ENCODE results near the gene MGARP.
"Not testable (repeated sequence)": the region's sequence is repeated elsewhere in the genome, so short reads cannot be mapped to it uniquely, and the experiment has no call there.

MGARP gene

DNA sequence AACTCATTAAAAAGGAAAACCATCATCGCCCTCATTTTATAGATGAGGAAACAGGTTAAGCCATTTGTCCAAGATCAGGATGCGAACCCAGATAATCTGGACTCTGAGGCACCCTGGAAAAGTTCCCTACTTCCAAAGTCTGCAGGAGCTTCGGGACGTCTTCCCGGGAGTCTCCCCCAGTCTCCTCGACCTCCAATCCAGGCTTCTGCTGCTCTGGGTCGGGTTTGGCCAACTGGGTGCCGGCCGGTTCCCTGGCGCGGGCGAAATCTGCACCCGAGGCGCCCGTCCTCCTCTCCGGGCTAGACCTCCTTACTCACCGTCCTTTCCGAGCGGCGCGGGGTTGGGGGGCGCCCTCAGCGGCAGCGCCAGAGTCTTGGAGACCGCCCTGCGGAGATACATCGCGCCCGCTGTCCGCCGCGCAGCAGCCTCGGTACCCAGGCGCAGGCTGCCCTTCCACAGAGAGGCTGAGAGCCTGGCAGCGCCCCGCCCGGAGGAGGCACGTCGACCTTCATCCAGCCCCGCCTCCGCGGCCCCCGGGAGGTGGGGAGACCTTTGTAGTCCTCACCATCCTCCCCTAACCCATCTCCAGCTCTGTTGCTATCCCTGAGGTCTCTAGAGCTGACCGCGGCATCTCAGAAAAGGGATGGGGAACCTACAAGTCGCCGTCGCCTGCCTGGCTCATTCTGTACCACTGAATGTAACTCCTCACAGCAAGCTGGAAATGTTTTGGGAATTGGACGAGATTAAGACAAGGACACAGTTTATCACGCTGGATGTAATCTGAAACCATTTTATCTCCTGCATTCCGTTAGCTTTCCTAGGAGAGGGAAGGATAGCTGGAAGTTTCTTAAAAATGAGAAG is at the start of gene MGARP:
MGARP (minus strand) TSS at position 466 of the 861 bp plus-strand sequence; CDS start at position 399, 67 bp downstream.
- no peak for DNase-seq

DNA sequence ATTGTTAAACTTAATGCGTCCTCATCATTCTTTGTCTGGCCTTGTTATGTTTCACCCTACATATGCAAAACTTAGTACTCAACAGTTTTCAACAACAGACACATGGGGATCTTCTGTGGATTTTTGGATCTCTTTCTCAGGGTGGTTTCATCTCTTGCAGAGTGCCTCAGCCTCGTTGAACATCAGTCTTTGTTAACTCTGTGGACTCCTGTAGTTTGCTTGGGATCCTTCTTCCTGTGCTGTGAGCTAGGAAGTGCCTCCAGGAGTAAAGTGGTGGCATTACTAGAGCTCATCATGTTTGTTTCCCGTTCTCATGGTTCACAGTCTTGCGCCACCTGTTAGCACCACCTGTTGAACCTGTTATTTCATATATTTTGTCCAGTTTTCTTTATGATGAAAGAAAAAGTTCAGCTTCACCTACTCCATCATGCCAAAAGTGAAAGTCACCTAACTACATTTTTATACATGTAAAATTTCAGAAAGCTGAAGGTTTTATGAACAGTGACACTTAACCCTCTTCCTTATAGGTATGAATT is 49.7 kb upstream of the MGARP start:
- no peak for DNase-seq

DNA sequence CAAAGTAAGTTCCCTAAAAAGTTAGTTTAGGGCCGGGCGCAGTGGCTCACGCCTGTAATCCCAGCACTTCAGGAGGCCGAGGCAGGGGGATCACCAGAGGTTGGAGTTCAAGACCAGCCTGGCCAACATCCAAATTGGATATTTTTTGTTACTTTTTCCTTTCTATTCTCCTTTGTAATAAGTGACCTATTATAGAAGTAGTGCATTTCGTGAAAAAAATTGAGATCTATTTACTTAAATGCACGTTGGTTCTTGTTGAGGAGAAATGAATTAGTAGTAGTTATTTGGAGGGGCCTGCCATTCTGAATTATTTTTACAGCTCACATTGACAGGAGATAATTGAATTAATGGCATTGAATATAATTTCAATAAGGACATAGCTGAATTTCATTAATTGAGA is 44.6 kb upstream of the MGARP start:
- DNase-seq, result no peak

DNA sequence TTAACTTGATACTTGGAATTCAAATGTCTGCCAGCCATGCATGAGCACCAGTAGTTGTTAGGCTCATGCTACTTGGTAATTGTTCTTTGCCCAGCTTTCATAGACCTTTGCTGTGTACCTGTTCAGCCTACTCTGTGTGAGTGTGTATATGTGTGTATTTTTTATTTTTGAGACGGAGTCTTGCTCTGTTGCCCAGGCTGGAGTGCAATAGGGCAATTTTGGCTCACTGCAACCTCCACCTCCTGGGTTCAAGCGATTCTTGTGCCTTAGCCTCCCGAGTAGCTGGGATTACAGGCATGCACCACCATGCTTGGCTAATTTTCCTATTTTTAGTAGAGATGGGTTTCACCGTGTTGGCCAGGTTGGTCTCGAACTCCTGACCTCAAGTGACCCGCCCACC is 42.5 kb upstream of the MGARP start:
- not testable (repeated sequence) for DNase-seq

DNA sequence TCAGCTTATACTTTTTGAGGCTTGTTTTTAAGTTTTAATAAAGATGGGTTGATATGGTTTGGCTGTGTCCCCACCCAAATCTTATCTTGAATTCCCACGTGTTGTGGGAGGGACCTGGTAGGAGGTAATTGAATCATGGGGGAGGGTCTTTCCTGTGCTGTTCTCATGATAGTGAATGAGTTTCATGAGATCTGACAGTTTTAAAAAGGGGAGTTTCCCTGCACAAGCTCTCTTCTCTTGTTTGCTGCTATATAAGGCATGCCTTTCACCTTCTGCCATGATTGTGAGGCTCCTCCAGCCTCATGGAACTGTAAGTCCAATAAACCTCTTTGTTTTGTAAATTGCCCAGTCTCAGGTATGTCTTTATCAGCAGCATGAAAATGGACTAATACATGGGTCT is 42.0 kb upstream of the MGARP start:
- DNase-seq, result not testable (repeated sequence)

DNA sequence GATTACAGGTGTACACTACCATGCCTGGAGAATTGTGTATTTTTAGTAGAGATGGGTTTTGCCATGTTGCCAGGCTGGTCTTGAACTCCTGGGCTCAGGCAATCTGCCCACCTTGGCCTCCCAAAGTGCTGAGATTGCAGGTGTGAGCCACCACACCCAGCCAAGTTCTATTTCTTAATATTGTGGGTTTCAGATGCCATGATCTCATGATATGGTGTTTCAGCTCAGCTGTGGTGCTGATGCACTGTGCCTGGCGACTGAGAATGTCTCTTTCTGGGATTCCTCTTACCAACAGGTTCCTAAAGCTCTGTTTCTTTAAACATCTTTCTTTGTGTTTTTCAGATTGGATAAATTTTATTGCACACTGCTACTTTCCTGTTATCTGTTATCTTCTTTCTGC is 39.5 kb upstream of the MGARP start:
- no peak for DNase-seq

DNA sequence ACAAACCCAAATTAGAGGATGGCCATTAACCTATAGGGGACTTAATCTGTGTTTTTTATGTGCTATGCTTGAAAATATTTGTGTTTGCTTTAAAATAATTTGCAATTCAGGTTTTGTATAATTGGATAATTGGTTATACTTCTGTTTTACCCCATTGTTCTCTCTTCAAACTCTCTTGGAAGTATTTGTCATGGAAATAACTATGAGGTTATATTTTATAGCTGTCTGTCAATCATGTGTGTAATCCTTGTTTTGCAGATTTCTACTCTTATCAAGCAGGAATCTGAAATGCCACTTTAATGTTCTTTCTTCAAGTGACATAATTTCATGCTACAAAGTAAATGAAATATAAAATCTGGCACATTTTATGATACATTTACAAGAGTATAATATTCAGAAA is 37.6 kb upstream of the MGARP start:
- no peak for DNase-seq

DNA sequence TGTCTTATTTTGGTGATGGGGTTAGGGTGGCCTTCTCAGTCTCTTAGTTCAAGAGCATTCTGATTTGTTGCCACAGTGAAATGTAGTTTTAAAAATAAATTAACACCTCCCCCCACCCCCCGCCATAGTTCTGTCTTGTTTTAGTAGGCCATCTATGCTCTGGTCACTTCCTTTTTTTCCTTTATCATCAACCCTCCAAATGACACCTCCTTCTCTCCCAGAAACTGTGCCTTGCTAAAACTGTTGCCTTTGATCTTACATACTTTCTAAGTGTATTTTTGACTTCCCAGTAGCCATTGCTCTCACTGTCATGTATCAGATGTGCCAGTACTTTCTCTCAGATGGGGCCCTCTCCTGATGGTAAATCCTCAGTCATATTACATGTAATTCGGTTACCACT is 36.7 kb upstream of the MGARP start:
- no peak for DNase-seq

DNA sequence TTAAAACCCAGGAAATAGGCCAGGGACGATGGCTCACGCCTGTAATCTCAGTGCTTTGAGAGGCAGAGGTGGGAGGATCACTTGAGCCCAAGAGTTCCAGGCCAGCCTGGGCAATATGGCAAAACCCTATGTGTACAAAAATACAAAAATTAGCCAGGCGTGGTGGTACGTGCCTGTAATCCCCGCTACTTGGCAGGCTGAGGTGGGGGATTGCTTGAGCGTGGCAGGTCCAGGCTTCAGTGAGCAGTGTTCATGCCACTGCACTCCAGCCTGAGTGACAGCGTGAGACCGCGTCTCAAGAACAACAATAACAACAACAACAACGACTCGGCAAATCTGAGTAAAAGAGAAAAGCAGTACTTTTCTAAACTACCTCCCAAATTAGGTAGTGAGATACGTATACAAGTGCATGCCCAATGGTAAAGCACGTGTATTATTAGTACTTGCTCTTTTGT is 35.2 kb upstream of the MGARP start:
- no peak for DNase-seq

DNA sequence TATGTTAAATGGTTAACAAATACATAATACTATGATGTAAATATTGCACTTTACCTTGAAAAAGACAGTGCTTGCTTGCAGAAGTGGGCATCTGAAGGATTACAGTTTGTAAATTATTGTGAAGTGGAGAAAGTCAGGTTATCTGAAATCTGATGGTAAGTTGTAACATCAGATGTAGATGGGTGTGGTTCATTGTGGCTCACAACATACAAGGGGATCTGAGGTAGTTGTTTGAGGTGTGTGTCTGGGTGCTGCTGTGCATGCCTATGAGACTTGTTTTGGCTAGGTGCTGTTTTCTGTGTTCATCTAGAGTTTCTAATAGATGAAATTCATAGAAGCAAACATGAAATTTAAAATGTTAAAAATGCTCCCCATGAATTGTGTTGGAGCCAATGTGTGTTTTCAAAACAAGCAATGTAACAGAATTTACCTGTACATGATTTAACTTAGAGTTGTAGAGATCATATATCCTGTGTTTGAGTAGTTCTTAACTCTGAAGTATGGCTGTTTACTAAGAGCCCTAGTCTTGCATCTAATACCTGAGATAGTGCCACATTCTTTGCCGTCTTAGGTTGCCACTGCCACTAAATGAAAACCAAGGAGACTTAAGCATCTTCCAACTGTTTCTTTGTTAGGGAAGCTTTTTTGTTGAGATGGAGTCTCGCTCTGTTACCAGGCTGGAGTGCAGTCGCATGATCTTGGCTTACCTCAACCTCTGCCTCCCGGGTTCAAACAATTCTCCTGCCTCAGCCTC is 34.2 kb upstream of the MGARP start:
- no peak for DNase-seq

DNA sequence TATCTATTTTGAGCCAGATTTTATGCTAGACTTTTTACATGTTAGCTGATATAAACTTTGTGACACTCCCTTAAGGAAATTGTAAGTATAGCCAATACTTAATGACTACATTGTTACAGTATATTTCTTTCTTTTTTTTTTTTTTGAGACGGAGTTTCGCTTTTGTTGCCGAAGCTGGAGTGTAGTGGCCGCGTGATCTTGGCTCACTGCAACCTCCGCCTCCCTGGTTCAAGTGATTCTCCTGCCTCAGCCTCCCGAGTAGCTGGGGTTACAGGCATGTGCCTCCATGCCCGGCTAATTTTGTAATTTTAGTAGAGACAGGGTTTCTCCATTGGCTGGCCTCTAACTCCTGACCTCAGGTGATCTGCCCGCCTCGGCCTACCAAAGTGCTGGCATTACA is 33.4 kb upstream of the MGARP start:
- DNase-seq, result not testable (repeated sequence)

DNA sequence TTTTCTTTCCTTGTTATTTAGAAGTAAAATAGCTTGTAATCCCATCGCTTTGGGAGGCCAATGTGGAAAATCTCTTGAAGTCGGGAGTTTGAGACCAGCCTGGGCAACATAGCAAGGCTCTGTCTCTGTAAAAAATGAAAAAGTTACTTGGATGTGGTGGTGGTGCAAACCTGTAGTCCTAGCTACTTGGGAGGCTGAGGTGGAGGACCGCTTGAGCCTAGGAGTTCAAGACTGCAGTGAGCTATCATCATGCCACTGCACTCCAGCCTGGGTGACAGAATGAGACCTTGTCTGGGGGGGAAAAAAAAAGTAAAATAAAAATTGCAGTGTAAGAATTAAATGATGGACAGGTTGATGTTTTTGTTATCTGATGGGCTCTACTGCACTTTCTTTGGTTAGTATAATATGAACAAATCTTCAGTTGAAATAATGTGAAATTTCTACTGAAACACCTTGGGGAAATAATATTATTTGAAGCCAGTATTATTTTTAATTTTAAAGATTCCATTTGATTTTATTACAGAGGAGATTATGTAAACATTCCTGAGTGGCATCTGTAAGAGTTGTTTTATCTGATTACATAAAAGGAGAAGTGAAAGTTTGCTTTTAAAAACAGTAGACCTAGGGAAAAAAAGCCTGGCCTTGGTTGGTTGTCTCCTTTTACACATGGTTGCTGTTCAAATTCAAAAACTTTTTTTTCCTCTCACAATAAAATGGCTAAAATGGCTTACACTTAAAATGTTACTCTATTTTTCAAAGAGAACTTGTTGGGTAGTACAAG is 32.7 kb upstream of the MGARP start:
- no peak for DNase-seq

DNA sequence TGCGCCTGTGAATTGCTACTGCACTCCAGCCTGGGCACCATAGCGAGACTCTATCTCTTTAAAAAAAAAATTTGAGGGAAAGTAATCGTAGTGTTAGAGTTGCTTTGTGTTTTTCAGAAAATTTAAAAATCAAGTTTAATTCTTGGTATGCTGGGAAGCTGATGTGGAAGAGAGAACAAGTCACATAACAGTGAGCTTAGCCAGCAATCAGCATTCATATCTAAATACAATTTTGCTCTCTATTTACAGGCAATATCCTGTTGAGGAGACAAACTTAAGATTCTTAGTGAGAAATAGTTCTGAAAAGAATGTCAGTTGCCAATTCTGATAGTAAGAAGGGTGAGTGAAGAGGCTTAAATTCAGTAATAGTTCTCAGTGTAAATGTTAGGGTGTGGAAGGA is 31.9 kb upstream of the MGARP start:
- DNase-seq, result no peak

DNA sequence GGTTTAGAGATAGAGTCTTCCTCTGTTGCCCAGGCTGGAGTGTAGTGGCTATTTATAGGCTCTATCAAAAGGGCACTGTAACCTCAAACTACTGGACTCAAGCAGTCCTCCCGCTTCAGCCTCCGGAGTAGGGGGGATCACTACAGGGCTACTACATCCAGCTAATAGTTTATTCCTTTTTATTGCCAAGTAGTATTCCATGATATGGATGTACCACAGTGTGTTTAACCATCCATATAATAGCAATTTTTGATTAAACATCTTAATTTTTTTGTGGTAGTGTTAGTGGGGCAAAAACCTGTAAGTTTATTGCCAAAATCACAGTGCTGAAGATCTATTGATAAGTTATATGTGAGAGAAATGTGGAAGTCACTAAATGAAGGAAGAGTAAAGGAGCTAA is 24.9 kb upstream of the MGARP start:
- DNase-seq, result no peak

DNA sequence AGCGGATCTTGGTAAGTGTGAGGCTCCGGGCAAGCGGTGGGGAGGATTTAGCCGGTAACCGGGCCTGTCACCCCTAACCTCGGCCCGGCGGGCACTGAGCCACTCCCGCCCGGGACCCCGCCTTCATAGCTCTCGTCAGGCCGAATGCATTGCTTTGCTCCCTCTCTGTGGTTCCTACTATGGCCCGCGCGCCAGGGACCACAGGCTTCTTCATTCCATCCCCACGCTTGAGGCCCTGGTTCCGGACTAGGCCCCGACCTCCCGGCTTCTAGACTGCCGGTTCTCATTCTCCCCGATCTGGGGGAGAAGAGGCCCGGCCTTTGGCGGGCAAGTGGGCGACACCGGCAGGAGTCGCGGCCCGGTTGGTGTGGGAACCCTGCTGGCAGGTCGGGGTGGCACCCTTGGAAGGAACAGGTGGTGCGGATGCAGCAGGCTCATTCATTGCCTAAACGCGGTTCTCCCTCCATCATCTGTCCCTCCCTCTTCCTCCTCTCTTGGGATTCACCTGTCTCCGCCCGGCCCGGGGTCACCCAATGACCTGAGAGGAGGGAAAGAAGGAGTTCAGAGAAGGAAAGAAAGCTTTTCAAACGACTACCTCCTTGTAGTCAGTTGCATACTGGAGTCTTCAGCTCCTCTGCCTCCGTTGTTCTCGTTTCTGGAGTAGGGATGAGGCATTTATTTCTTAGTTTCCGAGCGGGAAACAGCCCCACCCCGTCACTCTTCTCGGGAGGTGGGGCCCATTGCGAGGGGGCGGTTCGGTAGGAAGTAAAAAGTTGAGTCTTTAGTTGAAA is 22.0 kb upstream of the MGARP start, which contains the start of gene NDUFC1:
NDUFC1 (minus strand) TSS at position 657 of the 791 bp plus-strand sequence. CDS start 6,679 bp downstream, outside the sequence.
- DNase-seq, result peak in 1 of 2 experiments; percentile 39

DNA sequence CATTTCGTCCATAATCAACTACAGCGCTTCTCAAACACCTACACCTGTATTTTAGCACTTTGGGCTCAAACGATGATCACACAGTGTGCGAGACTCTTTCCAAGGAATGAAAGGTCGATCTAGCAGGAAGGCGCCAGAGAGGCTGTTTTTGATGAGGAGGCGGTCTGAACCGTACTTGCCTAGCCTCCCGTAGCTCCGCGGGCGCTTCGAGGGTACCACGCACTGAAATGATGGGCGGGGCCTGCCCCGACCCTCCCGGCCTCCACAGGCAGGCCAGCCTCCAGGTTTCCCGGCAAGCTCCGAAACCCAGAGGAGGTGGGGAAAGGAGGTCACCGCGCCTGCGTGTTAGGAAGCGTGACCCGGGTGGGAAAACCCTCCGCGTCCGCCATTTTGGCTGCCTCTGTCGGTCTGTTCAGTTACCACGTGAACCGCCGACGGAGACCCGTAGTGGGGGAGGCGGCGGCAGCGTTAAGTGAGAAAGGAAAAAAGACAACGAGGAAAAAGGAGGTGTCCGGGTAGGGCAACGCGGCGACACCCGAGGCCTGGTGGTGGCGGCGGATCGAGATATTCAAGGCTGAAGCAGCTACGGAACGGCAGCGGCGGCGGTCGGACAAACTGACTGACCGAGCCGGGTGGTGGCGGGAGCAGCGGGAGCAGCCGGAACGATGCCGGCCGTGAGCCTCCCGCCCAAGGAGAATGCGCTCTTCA is 21.2 kb upstream of the MGARP start, which contains the start of gene NAA15:
NAA15 (plus strand) TSS at position 393 of the 708 bp plus-strand sequence; CDS start at position 666, 273 bp downstream.
- peak; percentile 95 to 98 for DNase-seq

DNA sequence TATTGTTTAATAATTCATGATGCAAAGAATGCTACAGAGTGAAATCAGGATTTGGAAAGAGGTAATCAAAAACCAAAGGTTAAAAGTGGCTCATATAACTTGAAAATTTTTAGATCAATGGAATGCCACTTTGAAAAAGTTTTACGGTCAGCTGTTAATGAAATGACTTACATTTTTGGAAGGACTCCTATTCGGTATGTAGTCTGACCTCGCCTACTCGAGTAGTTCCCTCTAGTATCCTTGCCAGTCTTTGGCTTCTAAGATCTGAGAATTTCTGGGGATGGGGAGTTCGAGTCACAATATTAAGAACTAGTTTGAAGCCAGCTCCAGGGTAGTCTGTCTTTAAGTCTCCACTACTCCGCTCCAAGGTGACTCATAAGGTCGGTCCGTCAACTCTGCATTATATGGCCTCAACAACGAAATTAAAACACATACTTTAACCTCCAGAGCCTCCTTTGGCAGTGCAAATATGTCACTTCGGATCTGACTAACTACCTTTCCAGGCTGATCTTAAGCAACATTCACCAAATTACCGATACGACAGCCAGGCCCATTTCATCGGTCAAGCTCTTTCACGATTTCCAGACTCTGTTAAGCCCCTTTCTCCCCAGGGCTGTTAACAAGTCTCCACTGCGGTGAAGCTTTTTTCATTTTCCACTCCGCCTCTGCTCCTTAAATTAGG is 20.5 kb upstream of the MGARP start:
- DNase-seq, result peak in 1 of 2 experiments; percentile 17

DNA sequence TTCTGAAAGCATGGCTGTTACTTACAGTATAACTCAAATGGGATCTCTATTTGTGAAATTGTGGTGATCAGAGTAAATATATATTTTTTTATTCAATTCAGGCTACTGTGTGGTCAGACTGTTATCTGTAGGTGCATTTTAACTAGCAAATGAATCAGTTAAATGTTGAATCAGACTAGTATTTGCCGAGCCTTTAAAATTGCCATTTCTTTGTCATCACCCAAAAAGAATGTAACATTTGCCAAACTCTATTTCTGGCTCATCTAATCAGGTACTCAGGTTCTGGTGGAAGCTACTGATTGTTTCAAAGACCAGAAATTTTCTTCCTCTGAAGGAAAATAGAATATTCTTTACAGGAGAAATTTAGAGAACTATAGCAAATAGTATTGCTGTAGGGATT is 19.5 kb upstream of the MGARP start:
- no peak for DNase-seq

DNA sequence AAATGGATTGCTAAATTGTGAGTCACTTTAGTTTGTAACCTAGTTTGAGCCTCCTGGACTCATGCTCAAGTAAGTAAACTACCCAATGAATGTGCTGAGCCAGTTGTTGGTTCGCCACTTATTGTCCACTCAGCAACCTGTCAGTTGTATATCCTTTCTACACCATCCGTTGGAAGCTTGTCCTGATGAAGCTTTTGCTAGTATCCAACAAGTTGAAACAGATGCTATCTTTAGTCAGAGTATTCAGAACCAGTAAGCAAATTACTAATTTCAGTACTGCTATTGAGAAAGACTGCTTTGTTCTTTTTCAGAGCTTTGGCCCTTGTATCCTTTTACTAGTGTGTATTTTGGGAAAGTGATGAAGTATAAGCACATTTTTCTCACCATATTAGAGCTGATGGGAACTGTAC is 17.0 kb upstream of the MGARP start:
- no peak for DNase-seq

DNA sequence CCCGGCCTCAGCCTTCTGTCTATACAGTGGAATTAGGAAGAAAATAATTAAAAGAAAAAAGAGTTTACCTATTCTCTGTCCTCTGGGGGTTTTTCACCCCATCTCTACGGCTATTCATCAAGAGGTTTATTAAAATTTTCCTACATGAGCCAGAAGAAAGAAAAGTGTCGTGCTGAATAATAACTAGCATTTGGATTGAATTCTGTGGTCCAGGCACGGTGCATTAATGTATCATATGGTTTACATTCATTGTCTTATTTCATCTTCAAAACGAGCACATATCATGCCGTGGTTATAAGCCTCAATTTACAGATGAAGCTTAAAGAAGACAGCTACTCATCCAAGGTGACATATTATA is 15.9 kb upstream of the MGARP start:
- no peak for DNase-seq

Measured in NCI-H446 (cell line).